ENCODE data around the gene IRX4.
"Not testable (repeated sequence)": the region's sequence is repeated elsewhere in the genome, so short reads cannot be mapped to it uniquely, and the experiment has no call there.

The IRX4 gene

GRCh38 chr5:1879292-1880263 is 3.1 kb downstream of the IRX4 start:
- no peak for DNase-seq (ENCODE audit: low read depth in 3 of 3)

GRCh38 chr5:1878050-1878849 is 4.5 kb downstream of the IRX4 start:
- no peak for DNase-seq (ENCODE audit: low read depth in 3 of 3)

GRCh38 chr5:1877103-1878049 is 5.3 kb downstream of the IRX4 start:
- no peak for DNase-seq (ENCODE audit: low read depth in 3 of 3)

GRCh38 chr5:1876660-1877064 is 6.1 kb downstream of the IRX4 start:
- DNase-seq (ENCODE audit: low read depth in 3 of 3), result no peak

GRCh38 chr5:1875843-1876659 is 6.7 kb downstream of the IRX4 start:
- DNase-seq (ENCODE audit: low read depth in 3 of 3), result no peak

GRCh38 chr5:1875281-1875842 is 7.4 kb downstream of the IRX4 start:
- DNase-seq (ENCODE audit: low read depth in 3 of 3), result no peak

- no peak for DNase-seq (ENCODE audit: low read depth in 3 of 3)
These were observed 7.9 kb downstream of the IRX4 start for GRCh38 chr5:1874771-1875220.

- DNase-seq (ENCODE audit: low read depth in 3 of 3), result no peak
These were observed 8.4 kb downstream of the IRX4 start for GRCh38 chr5:1874348-1874747.

- no peak for DNase-seq (ENCODE audit: low read depth in 3 of 3)
These were observed 9.3 kb downstream of the IRX4 start for GRCh38 chr5:1873243-1873959.

- DNase-seq (ENCODE audit: low read depth in 3 of 3), result no peak
These were observed 11.3 kb downstream of the IRX4 start for GRCh38 chr5:1871441-1871840.

GRCh38 chr5:1870435-1871272 is 12.1 kb downstream of the IRX4 start:
- not testable (repeated sequence) for DNase-seq (ENCODE audit: low read depth in 3 of 3)

GRCh38 chr5:1868886-1869475 is 13.7 kb downstream of the IRX4 start:
- no peak for DNase-seq (ENCODE audit: low read depth in 3 of 3)

- no peak for DNase-seq (ENCODE audit: low read depth in 3 of 3)
These were observed 14.9 kb downstream of the IRX4 start for GRCh38 chr5:1867815-1868143.

GRCh38 chr5:1867114-1867814 is 15.5 kb downstream of the IRX4 start:
- DNase-seq (ENCODE audit: low read depth in 3 of 3), result no peak

GRCh38 chr5:1865948-1866347 is 16.8 kb downstream of the IRX4 start:
- DNase-seq (ENCODE audit: low read depth in 3 of 3), result no peak

GRCh38 chr5:1865486-1865885 is 17.2 kb downstream of the IRX4 start:
- DNase-seq (ENCODE audit: low read depth in 3 of 3), result no peak

- DNase-seq (ENCODE audit: low read depth in 3 of 3), result no peak
These were observed 17.8 kb downstream of the IRX4 start for GRCh38 chr5:1864896-1865440.

- no peak for DNase-seq (ENCODE audit: low read depth in 3 of 3)
These were observed 21.8 kb downstream of the IRX4 start for GRCh38 chr5:1860949-1861348.
